Ishikawa (cell line): ENCODE results near the gene SERF2.

Experiments
- CEBPB ChIP-seq: IDR thresholded peaks from 2 replicates; pipeline ENCODE4 v1.6.1; 2012
- CREB1 ChIP-seq: IDR thresholded peaks from 2 replicates; pipeline ENCODE4 v1.6.1; 2012; ENCODE audit warnings: low read depth
- EGR1 ChIP-seq: IDR thresholded peaks from 2 replicates; pipeline ENCODE4 v1.6.1; 2012
- EP300 ChIP-seq: IDR thresholded peaks from 2 replicates; pipeline ENCODE4 v1.6.1; 2012; ENCODE audit warnings: borderline replicate concordance
- FOXM1 ChIP-seq: IDR thresholded peaks from 2 replicates; pipeline ENCODE4 v1.6.1; 2012; ENCODE audit warnings: low read depth, borderline replicate concordance
- MAX ChIP-seq: IDR thresholded peaks from 2 replicates; pipeline ENCODE4 v1.6.1; 2012
- NFIC ChIP-seq: IDR thresholded peaks from 2 replicates; pipeline ENCODE4 v1.6.1; 2012
- RAD21 ChIP-seq: IDR thresholded peaks from 2 replicates; pipeline ENCODE4 v1.6.1; 2012; ENCODE audit warnings: low read depth
- REST ChIP-seq: IDR thresholded peaks from 2 replicates; pipeline ENCODE4 v1.6.1; 2012; ENCODE audit warnings: low read depth, mild to moderate bottlenecking
- TAF1 ChIP-seq: IDR thresholded peaks from 2 replicates; pipeline ENCODE4 v1.6.1; 2012; ENCODE audit warnings: low read depth, mild to moderate bottlenecking
- TCF12 ChIP-seq: IDR thresholded peaks from 2 replicates; pipeline ENCODE4 v1.6.1; 2012; ENCODE audit warnings: low read depth
- TEAD4 ChIP-seq: IDR thresholded peaks from 2 replicates; pipeline ENCODE4 v1.6.1; 2012
- USF1 ChIP-seq: IDR thresholded peaks from 2 replicates; pipeline ENCODE4 v1.6.1; 2012
- YY1 ChIP-seq: IDR thresholded peaks from 2 replicates; pipeline ENCODE4 v1.6.1; 2012; ENCODE audit warnings: low read depth
- ZBTB7A ChIP-seq: IDR thresholded peaks from 2 replicates; pipeline ENCODE4 v1.6.1; 2012; ENCODE audit warnings: low read depth

Gene SERF2

GRCh38 chr15:43799209-43799944 is 7.3 kb downstream of the SERF2 start:
- TF ChIP-seq NFIC (no peak), EP300 (no peak), TAF1 (no peak), CEBPB (no peak)

GRCh38 chr15:43799945-43800285 is 7.8 kb downstream of the SERF2 start, which contains the start of gene SERINC4:
TSS of gene SERINC4 (minus strand) at chr15:43800220. CDS start at chr15:43799986, 234 bp downstream.
- no peak for TF ChIP-seq REST
- no peak for TF ChIP-seq USF1
- TF ChIP-seq TCF12, result no peak
- TF ChIP-seq CEBPB, result no peak
- no peak for TF ChIP-seq MAX
- no peak for TF ChIP-seq NFIC
- TF ChIP-seq RAD21, result no peak
- TF ChIP-seq EP300, result no peak

GRCh38 chr15:43800286-43801141 is 8.4 kb downstream of the SERF2 start, which contains the start of gene HYPK:
TSS of gene HYPK (plus strand) at chr15:43800599. CDS start at chr15:43800623, 24 bp downstream.
- TF ChIP-seq YY1, result peak; percentile 92
- TF ChIP-seq EGR1, result no peak
- TF ChIP-seq TAF1, result peak; percentile 88
- peak; percentile 80 for TF ChIP-seq MAX
- TF ChIP-seq TEAD4, result no peak
- TF ChIP-seq CEBPB, result no peak
- 0 out of 2 replicates have a peak, but pooled peaks have one; percentile 51 for TF ChIP-seq CREB1
- TF ChIP-seq TCF12, result no peak
- no peak for TF ChIP-seq RAD21

GRCh38 chr15:43808435-43808950 is 16.4 kb downstream of the SERF2 start:
- TF ChIP-seq TCF12 (no peak), NFIC (no peak), REST (no peak), TEAD4 (no peak), MAX (no peak), FOXM1 (no peak), EGR1 (no peak)

GRCh38 chr15:43808960-43809678 is 17.0 kb downstream of the SERF2 start:
- TF ChIP-seq YY1, result no peak
- TF ChIP-seq NFIC, result no peak
- TF ChIP-seq FOXM1, result no peak
- no peak for TF ChIP-seq ZBTB7A
- TF ChIP-seq REST, result no peak
- no peak for TF ChIP-seq CEBPB
- no peak for TF ChIP-seq TAF1
- TF ChIP-seq EP300, result no peak
- no peak for TF ChIP-seq USF1
- TF ChIP-seq MAX, result no peak
- no peak for TF ChIP-seq RAD21
- no peak for TF ChIP-seq EGR1
